K562 (cell line): ENCODE measurements around the gene ING5. TPM values are rescaled to one million over a fixed set of nuclear protein-coding genes. Genes with fewer than 3 reads are reported as not detected.
A peak's percentile ranks its signal among the peaks of the same experiment; 100 is the strongest.

Experiments used
- ATAC-seq: fragments of 200-7000 bp; cut with Tn5 transposase; 3 replicates; pipeline ENCODE4 v1.9.1; 2020; ENCODE audit warnings: moderate library complexity
- BruUV-seq: library from RNA; stranded (reverse); fragments of 400-500 nt; replicated peaks from 2 replicates; lab custom pipeline; 2021; lab: Mats Ljungman, UMichigan
- CTCF ChIA-PET: fragments of 300-600 bp; formaldehyde crosslinking; extraction: SDS; loops from one replicate; lab custom pipeline; 2021; ENCODE audit warnings: low intra/inter-chr PET ratio; lab: Yijun Ruan, JAX
- POLR2A ChIA-PET: fragments of 300-600, 350-650 bp; sonication (Branson Sonifier 250); formaldehyde crosslinking; extraction: SDS; loops from one replicate; lab custom pipeline; 2021; ENCODE audit warnings: antibody characterized with exemption, inconsistent platforms; lab: Yijun Ruan, JAX
- DNase-seq, 4 experiments: peaks; one replicate each; pipeline versions ENCODE4 v3.0.0 to v3.0.0-alpha.2; 2011 to 2018; ENCODE audit warnings: low spot score in 3 of 4, mixed read lengths in 3 of 4; ENCODE audit errors: extremely low read depth in 1 of 4
- FAIRE-seq: peaks from 2 replicates; lab custom pipeline; 2011; peaks lifted over from hg19 to GRCh38; lab: Jason Lieb, UNC
- H2AFZ ChIP-seq: 2 replicates; pipeline ENCODE4 v1.6.0; 2011; ENCODE audit warnings: low read depth, low read length, control low read depth, inconsistent platforms
- H3K27ac ChIP-seq: fragments of 200-600 bp; 3 replicates; pipeline ENCODE4 v1.8.0; 2011; ENCODE audit warnings: low read depth, mild to moderate bottlenecking, control low read depth, inconsistent platforms, low read length, moderate library complexity, mixed read lengths; ENCODE audit errors: extremely low read depth
- H3K27me3 ChIP-seq, 2 experiments: fragments of 300-600 bp in 1 of 2; 2 replicates in 1 of 2; 3 replicates in 1 of 2; pipeline versions ENCODE4 v1.6.0 to v1.8.0; 2011; ENCODE audit warnings: inconsistent platforms in 2 of 2, low read length in 2 of 2, mild to moderate bottlenecking in 1 of 2, mixed read lengths in 1 of 2, moderate library complexity in 1 of 2; ENCODE audit not compliant: control insufficient read depth in 2 of 2, insufficient read depth in 2 of 2
- H3K36me3 ChIP-seq: fragments of 300-600 bp; 3 replicates; pipeline ENCODE4 v1.8.0; 2011; ENCODE audit warnings: mild to moderate bottlenecking, low read length, inconsistent platforms; ENCODE audit not compliant: control insufficient read depth, insufficient read depth
- H3K4me1 ChIP-seq, 2 experiments: fragments of 200-600 bp in 1 of 2; replicated peaks in 1 of 2; 2 replicates in 1 of 2; 3 replicates in 1 of 2; pipeline versions ENCODE4 v1.5.1 to v1.8.0; 2011; ENCODE audit warnings: inconsistent platforms in 2 of 2, low read length in 2 of 2, mild to moderate bottlenecking in 1 of 2, mixed read lengths in 1 of 2, moderate library complexity in 1 of 2; ENCODE audit not compliant: control insufficient read depth in 2 of 2, insufficient read depth in 2 of 2
- H3K4me2 ChIP-seq: 2 replicates; pipeline ENCODE4 v1.6.1; 2011; ENCODE audit warnings: low read length, control low read depth, inconsistent platforms, mixed read lengths; ENCODE audit not compliant: insufficient read depth
- H3K4me3 ChIP-seq: fragments of 200-600 bp; sonication (generic), shearing (Covaris generic); 2 replicates; pipeline ENCODE4 v1.5.1; 2016; ENCODE audit warnings: control low read depth, inconsistent platforms
- H3K79me2 ChIP-seq: fragments of 200-600 bp; 3 replicates; pipeline ENCODE4 v1.8.0; 2011; ENCODE audit warnings: low read length, inconsistent platforms; ENCODE audit not compliant: control insufficient read depth, insufficient read depth
- H3K9ac ChIP-seq, 2 experiments: 2 replicates each; pipeline versions ENCODE4 v1.6.0 to v1.6.1; 2011; ENCODE audit warnings: low read depth in 2 of 2, low read length in 2 of 2, control low read depth in 1 of 2, inconsistent platforms in 1 of 2, mild to moderate bottlenecking in 1 of 2, mixed read lengths in 1 of 2; ENCODE audit not compliant: insufficient read depth in 1 of 2
- H3K9me1 ChIP-seq: one replicate; pipeline ENCODE4 v1.6.0; 2011; ENCODE audit warnings: inconsistent platforms, mild to moderate bottlenecking, low read length, moderate library complexity; ENCODE audit not compliant: control insufficient read depth, insufficient read depth
- H3K9me3 ChIP-seq: replicated peaks from 2 replicates; pipeline ENCODE4 v1.5.1; 2011; ENCODE audit warnings: low read depth, low read length, inconsistent platforms; ENCODE audit not compliant: control insufficient read depth, insufficient read depth
- H4K20me1 ChIP-seq: replicated peaks from 2 replicates; pipeline ENCODE4 v1.6.1; 2011; ENCODE audit warnings: low read length, inconsistent platforms, mixed read lengths; ENCODE audit not compliant: control insufficient read depth, insufficient read depth
- HBP1 ChIP-seq: fragments of 450-650 bp; formaldehyde crosslinking; IDR thresholded peaks from 2 replicates; pipeline ENCODE4 v1.4.0; 2022; ENCODE audit warnings: missing genetic modification characterization
- POLR2G ChIP-seq: fragments of 200-400 bp; formaldehyde crosslinking; IDR thresholded peaks from 2 replicates; pipeline ENCODE4 v1.6.1; 2017; ENCODE audit warnings: low read depth, mild to moderate bottlenecking, antibody characterized with exemption, low read length, moderate library complexity
- RFX1 ChIP-seq: fragments of 450-650 bp; IDR thresholded peaks from 2 replicates; pipeline ENCODE4 v1.6.1; 2016; ENCODE audit warnings: mild to moderate bottlenecking, moderate library complexity
- STAG1 ChIP-seq: sonication (generic); formaldehyde crosslinking; IDR thresholded peaks from 2 replicates; pipeline ENCODE4 v1.5.0; 2020; ENCODE audit warnings: missing genetic modification reagents, borderline replicate concordance
- ZNF57 ChIP-seq: fragments of 450-650 bp; formaldehyde crosslinking; IDR thresholded peaks from 2 replicates; pipeline ENCODE4 v1.4.0; 2020; ENCODE audit warnings: mild to moderate bottlenecking, moderate library complexity
- WGBS: fragments of 100-300 bp; shearing (Covaris generic); methylation state at CpG from one replicate; pipeline ENCODE4 v1.1.6; 2016; ENCODE audit warnings: low coverage, mixed read lengths; ENCODE audit not compliant: insufficient coverage; ENCODE audit errors: missing lambda C conversion rate; 5-methylcytosine and 5-hydroxymethylcytosine counted together
- in situ Hi-C: fragments of 300-500 bp; cut with MboI; formaldehyde crosslinking; loops from 4 replicates; pipeline ENCODE4 v1.15.0; 2018; ENCODE audit warnings: inconsistent platforms, mixed read lengths
- intact Hi-C: fragments of 100-400 bp; cut with micrococcal nuclease; formaldehyde crosslinking; loops from 2 replicates; pipeline ENCODE4 v1.14.2; 2022
- polyA plus RNA-seq, 8 experiments: library from polyadenylated mRNA; depleted of rRNA in 4 of 8; stranded (reverse) in 5 of 8; unstranded in 3 of 8; fragments of >200 nt; fragmentation: Nextera tagmentation in 2 of 8; fragmentation: Illumina TruSeq in 1 of 8; extraction: Ambion mirVana in 2 of 8; extraction: Trizol in 1 of 8; gene quantifications; 2 replicates each; pipeline versions ENCODE4 v1.2.1 to v1.2.3, GENCODE V29; 2011 to 2014; ENCODE audit warnings: inconsistent platforms in 1 of 8, missing spikeins in 1 of 8
- total RNA-seq, 7 experiments: library from RNA; depleted of rRNA in 6 of 7; stranded (reverse); fragments of >200 nt in 6 of 7; fragmentation: Illumina TruSeq in 2 of 7; extraction: Trizol in 2 of 7; gene quantifications; 2 replicates each; pipeline versions ENCODE4 v1.2.1 to v1.2.3, GENCODE V29; 2011 to 2021; ENCODE audit warnings: low replicate concordance in 1 of 7

The ING5 gene
- total and polyA plus RNA-seq, 9 of the 15 experiments (the other 6 are each of a cell fraction or from before 2014, with no cell fraction given) = 10.4 to 53.3 (median 27.9) TPM

DNA sequence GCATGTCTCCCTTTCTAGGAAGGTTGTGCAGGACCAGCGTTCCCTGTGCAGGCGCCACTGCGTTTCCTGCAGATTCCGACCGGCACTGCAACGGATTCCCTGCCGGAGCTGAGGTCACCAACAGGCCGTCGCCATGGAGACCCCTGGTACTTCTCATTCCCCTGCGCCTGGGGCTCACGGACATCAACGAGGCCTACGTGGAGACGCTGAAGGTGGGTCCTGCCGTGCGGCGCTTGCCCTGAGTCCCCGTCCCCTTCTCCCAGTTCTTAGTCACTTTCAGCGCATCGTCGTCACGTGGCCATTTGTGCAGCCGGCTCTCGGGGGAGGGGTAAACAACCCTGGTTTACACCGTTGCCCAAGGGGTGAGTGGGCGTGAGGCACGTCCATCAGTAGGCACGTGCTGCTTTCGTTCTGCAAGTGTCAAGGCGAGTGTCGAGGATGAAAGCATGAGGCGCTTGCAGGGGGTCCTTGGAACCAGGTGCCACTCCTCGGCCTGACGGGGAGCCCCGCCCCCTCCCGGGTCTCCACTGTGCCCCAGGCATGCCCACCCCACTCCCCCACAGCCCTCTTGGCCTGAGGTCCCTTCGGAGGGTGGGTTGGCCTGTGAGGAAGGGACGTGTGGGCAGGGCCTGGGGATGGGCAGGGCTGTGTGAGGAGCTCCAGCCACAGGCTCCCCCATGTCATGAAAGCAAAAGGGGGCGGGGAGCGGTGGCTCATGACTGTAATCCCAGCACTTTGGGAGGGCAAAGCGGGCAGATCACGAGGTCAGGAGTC, 35.0 kb upstream of the ING5 start:
- 93% methylated on average over 3 of the region's 42 CpGs for WGBS
- no peaks in the 10 kb centered on the region for H3K9me3 ChIP-seq
- in situ Hi-C loops = no loop called here
- CTCF ChIA-PET = no interaction called here
- no peak overlapping the region for H3K4me3 ChIP-seq
- no peak overlapping the region for H3K9ac ChIP-seq
- H3K9me1 ChIP-seq = no peaks in the 10 kb centered on the region
- BruUV-seq = no TSS peak
- peaks cover 24% of the 10 kb centered on the region; the same call in 2 of the 3 replicates for H3K36me3 ChIP-seq
- no peak overlapping the region for H3K27ac ChIP-seq
- peak; percentile 26; the same call in 1 of the 2 replicates for TF ChIP-seq RFX1
- no peak for TF ChIP-seq STAG1 (CRISPR knock-in tag)
- H3K4me2 ChIP-seq = no peak overlapping the region
- H3K79me2 ChIP-seq = no peaks in the 10 kb centered on the region
- no peak for FAIRE-seq
- H2AFZ ChIP-seq = no peak overlapping the region
- DNase-seq = no peak
- no peaks in the 10 kb centered on the region for H4K20me1 ChIP-seq
- H3K27me3 ChIP-seq = no peaks in the 10 kb centered on the region
- ATAC-seq = no peak
- intact Hi-C loops = loop anchor here (5.0 kb wide), 1 partner anchor 210 kb away; no protein-coding TSS in a partner anchor
- peaks cover 0 to 5% of the 10 kb centered on the region in 2 experiments; a peak in 3 of 5 replicates for H3K4me1 ChIP-seq
- POLR2A ChIA-PET = no interaction called here

GRCh38 chr2:241668354-241668753, 33.5 kb upstream of the ING5 start:
- no peak overlapping the region for H3K4me3 ChIP-seq
- no peak overlapping the region for H3K27ac ChIP-seq
- H3K9ac ChIP-seq = no peak overlapping the region
- no peak overlapping the region for H3K4me2 ChIP-seq
- no peak overlapping the region for H2AFZ ChIP-seq
- peaks cover 28% of the 10 kb centered on the region; the same call in 2 of the 3 replicates for H3K36me3 ChIP-seq
- CTCF ChIA-PET = no interaction called here
- DNase-seq (no peak), ATAC-seq (no peak)
- no peak for TF ChIP-seq ZNF57 (CRISPR knock-in tag)
- no peak for TF ChIP-seq HBP1 (CRISPR knock-in tag)
- TF ChIP-seq POLR2G = peak; percentile 32; the same call in 1 of the 2 replicates
- TF ChIP-seq, all 486 proteins: peak for 1
- Histone ChIP-seq H3K27me3 (no peaks in the 10 kb centered on the region), H3K4me1 (peaks cover 0 to 5% of the 10 kb centered on the region in 2 experiments; a peak in 3 of 5 replicates), H3K79me2 (no peaks in the 10 kb centered on the region), H3K9me1 (no peaks in the 10 kb centered on the region), H4K20me1 (no peaks in the 10 kb centered on the region), H3K9me3 (no peaks in the 10 kb centered on the region)
- no peak for FAIRE-seq
- in situ Hi-C loops (no loop called here), intact Hi-C loops (loop anchor here (5.0 kb wide), 1 partner anchor 209 kb away; no protein-coding TSS in a partner anchor)
- WGBS = 100% methylated on average over 1 of the region's 21 CpGs
- BruUV-seq = no TSS peak
- POLR2A ChIA-PET = interaction anchor here (1.1 to 1.2 kb wide), 2 partner anchors 10 to 18 kb away, joined by 3 read pairs; partner anchors contain the start of gene DTYMK
